Thyroid gland (tissue), 4 donors: Measurements from ENCODE around the gene MAGEA3.
"Not testable (repeated sequence)": the region's sequence is repeated elsewhere in the genome, so short reads cannot be mapped to it uniquely, and the experiment has no call there.

Source experiments
- POLR2A ChIP-seq, 2 donors: fragments of 450-650 bp; IDR thresholded peaks; one replicate each; pipeline ENCODE4 v1.6.1; 2017; ENCODE audit warnings: antibody characterized with exemption in 2 of 2, mild to moderate bottlenecking in 2 of 2, moderate library complexity in 1 of 2
- TF ChIP-seq, protein P1 (sequence below), 6 experiments: fragments of 200-600 bp in 3 of 6; fragments of 450-650 bp in 3 of 6; sonication (generic) in 3 of 6; IDR thresholded peaks; one replicate each; pipeline ENCODE4 v1.5.1; 2016 to 2019; ENCODE audit warnings: antibody characterized with exemption in 6 of 6, mild to moderate bottlenecking in 2 of 6, inconsistent platforms in 1 of 6, moderate library complexity in 1 of 6

GRCh38 chrX:152697952-152698931 is at the start of gene MAGEA3:
- TF ChIP-seq, protein P1, sequence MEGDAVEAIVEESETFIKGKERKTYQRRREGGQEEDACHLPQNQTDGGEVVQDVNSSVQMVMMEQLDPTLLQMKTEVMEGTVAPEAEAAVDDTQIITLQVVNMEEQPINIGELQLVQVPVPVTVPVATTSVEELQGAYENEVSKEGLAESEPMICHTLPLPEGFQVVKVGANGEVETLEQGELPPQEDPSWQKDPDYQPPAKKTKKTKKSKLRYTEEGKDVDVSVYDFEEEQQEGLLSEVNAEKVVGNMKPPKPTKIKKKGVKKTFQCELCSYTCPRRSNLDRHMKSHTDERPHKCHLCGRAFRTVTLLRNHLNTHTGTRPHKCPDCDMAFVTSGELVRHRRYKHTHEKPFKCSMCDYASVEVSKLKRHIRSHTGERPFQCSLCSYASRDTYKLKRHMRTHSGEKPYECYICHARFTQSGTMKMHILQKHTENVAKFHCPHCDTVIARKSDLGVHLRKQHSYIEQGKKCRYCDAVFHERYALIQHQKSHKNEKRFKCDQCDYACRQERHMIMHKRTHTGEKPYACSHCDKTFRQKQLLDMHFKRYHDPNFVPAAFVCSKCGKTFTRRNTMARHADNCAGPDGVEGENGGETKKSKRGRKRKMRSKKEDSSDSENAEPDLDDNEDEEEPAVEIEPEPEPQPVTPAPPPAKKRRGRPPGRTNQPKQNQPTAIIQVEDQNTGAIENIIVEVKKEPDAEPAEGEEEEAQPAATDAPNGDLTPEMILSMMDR (IDR thresholded peaks at IDR 0.05) = not testable (repeated sequence)
- not testable (repeated sequence) for TF ChIP-seq POLR2A (IDR thresholded peaks at IDR 0.05)
